Smooth muscle cell (in vitro differentiated cells): ENCODE results near the gene ITGA5. TPM values are rescaled to one million over a fixed set of nuclear protein-coding genes. Genes with fewer than 3 reads are reported as not detected.

Experiments
- DNase-seq: peaks from one replicate; lab custom pipeline; 2025; ENCODE audit not compliant: unreplicated experiment; lab: John Stamatoyannopoulos, UW
- H2AFZ ChIP-seq: fragments of 200-600 bp; sonication (generic); 2 replicates; pipeline ENCODE4 v1.6.0; 2016; ENCODE audit warnings: antibody characterized with exemption, low read depth, mild to moderate bottlenecking
- H3F3A ChIP-seq: fragments of 200-600 bp; sonication (generic); 2 replicates; pipeline ENCODE4 v1.6.0; 2017; ENCODE audit warnings: antibody characterized with exemption, low read depth
- H3K27ac ChIP-seq: fragments of 200-600 bp; sonication (generic); 2 replicates; pipeline ENCODE4 v1.5.1; 2016; ENCODE audit warnings: low read depth, mild to moderate bottlenecking
- H3K27me3 ChIP-seq: fragments of 200-600 bp; sonication (generic); 2 replicates; pipeline ENCODE4 v1.6.1; 2016; ENCODE audit warnings: low read depth, mild to moderate bottlenecking
- H3K36me3 ChIP-seq: fragments of 200-600 bp; sonication (generic); 2 replicates; pipeline ENCODE4 v1.5.1; 2016; ENCODE audit warnings: low read depth
- H3K4me1 ChIP-seq: fragments of 200-600 bp; sonication (generic); 2 replicates; pipeline ENCODE4 v1.5.1; 2016; ENCODE audit warnings: low read depth
- H3K4me2 ChIP-seq: fragments of 200-600 bp; sonication (generic); 2 replicates; pipeline ENCODE4 v1.6.0; 2016; ENCODE audit warnings: mild to moderate bottlenecking
- H3K4me3 ChIP-seq: fragments of 200-600 bp; sonication (generic); 2 replicates; pipeline ENCODE4 v1.5.1; 2016; ENCODE audit warnings: mild to moderate bottlenecking
- H3K79me2 ChIP-seq: fragments of 200-600 bp; sonication (generic); 2 replicates; pipeline ENCODE4 v1.6.0; 2016; ENCODE audit warnings: low read depth, mild to moderate bottlenecking
- H3K9ac ChIP-seq: fragments of 200-600 bp; sonication (generic); 2 replicates; pipeline ENCODE4 v1.6.0; 2016; ENCODE audit warnings: low read depth
- H3K9me3 ChIP-seq: fragments of 200-600 bp; sonication (generic); replicated peaks from 2 replicates; pipeline ENCODE4 v1.5.1; 2016; ENCODE audit warnings: low read depth
- H4K20me1 ChIP-seq: fragments of 200-600 bp; sonication (generic); 2 replicates; pipeline ENCODE4 v1.6.0; 2016; ENCODE audit warnings: low read depth
- CTCF ChIP-seq: fragments of 200-600 bp; sonication (generic); IDR thresholded peaks from 2 replicates; pipeline ENCODE4 v1.5.1; 2017; ENCODE audit warnings: borderline replicate concordance, mild to moderate bottlenecking, antibody characterized with exemption; ENCODE audit not compliant: insufficient read depth, poor library complexity, severe bottlenecking
- WGBS: methylation state at CpG from one replicate; pipeline ENCODE4 v1.1.7; 2016; ENCODE audit warnings: low lambda C conversion rate; 5-methylcytosine and 5-hydroxymethylcytosine counted together
- polyA plus RNA-seq: library from polyadenylated mRNA; unstranded; fragments of >200 nt; fragmentation: Nextera tagmentation; extraction: Ambion mirVana; gene quantifications from 2 replicates; pipeline ENCODE4 v1.2.1, GENCODE V29; 2016
- total RNA-seq: library from RNA; depleted of rRNA; stranded (reverse); fragments of >200 nt; gene quantifications from 2 replicates; pipeline ENCODE4 v1.2.3, GENCODE V29; 2014

The ITGA5 gene
- total and polyA plus RNA-seq, 2 experiments from 2014 or later, result 163 to 192 TPM

GRCh38 chr12:54364413-54364812 is 54.7 kb downstream of the ITGA5 start, which contains the start of gene GPR84:
Gene GPR84 (minus strand): TSS chr12:54364486. CDS start chr12:54363851, 635 bp downstream.
- no peaks in the 10 kb centered on the region for H3K27me3 ChIP-seq
- no peak within 1 kb of the TSS for H3K27ac ChIP-seq
- DNase-seq, result no peak
- H3K36me3 ChIP-seq, result no peaks in the 10 kb centered on the region
- H3K4me2 ChIP-seq, result no peak within 1 kb of the TSS
- H4K20me1 ChIP-seq, result no peaks in the 10 kb centered on the region
- H2AFZ ChIP-seq, result no peak within 1 kb of the TSS
- no peak within 1 kb of the TSS for H3K4me3 ChIP-seq
- no peaks in the 10 kb centered on the region for H3K79me2 ChIP-seq
- no peak within 1 kb of the TSS for H3K9ac ChIP-seq
- H3F3A ChIP-seq, result peaks cover 5% of the 10 kb centered on the region
- H3K4me1 ChIP-seq, result peaks cover 16% of the 10 kb centered on the region
- H3K9me3 ChIP-seq, result no peaks in the 10 kb centered on the region
- TF ChIP-seq CTCF, result no peak
- WGBS, result 91% methylated on average over 4 of the region's 4 CpGs

GRCh38 chr12:54363618-54364017 is 55.4 kb downstream of the ITGA5 start:
- Histone ChIP-seq H3K4me3 (no peak overlapping the region), H4K20me1 (no peaks in the 10 kb centered on the region), H3K36me3 (no peaks in the 10 kb centered on the region), H2AFZ (no peak overlapping the region), H3K27me3 (no peaks in the 10 kb centered on the region), H3F3A (no peaks in the 10 kb centered on the region), H3K4me1 (peaks cover 19% of the 10 kb centered on the region), H3K4me2 (no peak overlapping the region), H3K79me2 (no peaks in the 10 kb centered on the region), H3K9ac (no peak overlapping the region), H3K27ac (no peak overlapping the region), H3K9me3 (no peaks in the 10 kb centered on the region)
- 86% methylated on average over 6 of the region's 6 CpGs for WGBS
- TF ChIP-seq CTCF, result no peak
- no peak for DNase-seq

GRCh38 chr12:54363047-54363446 is 56.0 kb downstream of the ITGA5 start:
- no peaks in the 10 kb centered on the region for H4K20me1 ChIP-seq
- H3K9ac ChIP-seq, result no peak overlapping the region
- TF ChIP-seq CTCF, result no peak
- H3K9me3 ChIP-seq, result no peaks in the 10 kb centered on the region
- H3K27me3 ChIP-seq, result no peaks in the 10 kb centered on the region
- DNase-seq, result no peak
- no peak overlapping the region for H3K27ac ChIP-seq
- H3K4me3 ChIP-seq, result no peak overlapping the region
- H3K79me2 ChIP-seq, result no peaks in the 10 kb centered on the region
- peaks cover 25% of the 10 kb centered on the region for H3K4me1 ChIP-seq
- H3K36me3 ChIP-seq, result no peaks in the 10 kb centered on the region
- no peak overlapping the region for H2AFZ ChIP-seq
- H3K4me2 ChIP-seq, result no peak overlapping the region
- 92% methylated on average over 8 of the region's 8 CpGs for WGBS
- H3F3A ChIP-seq, result peaks cover under 1% of the 10 kb centered on the region

GRCh38 chr12:54360717-54361456 is 58.2 kb downstream of the ITGA5 start:
- H3K9ac ChIP-seq, result peak overlapping the region; percentile 96
- no peak for DNase-seq
- H3K4me2 ChIP-seq, result peak overlapping the region; percentile 99
- no peak overlapping the region for H2AFZ ChIP-seq
- H3K79me2 ChIP-seq, result no peaks in the 10 kb centered on the region
- no peaks in the 10 kb centered on the region for H3K36me3 ChIP-seq
- peaks cover 8% of the 10 kb centered on the region for H3F3A ChIP-seq
- peak overlapping the region; percentile 99 for H3K27ac ChIP-seq
- peak; percentile 71 for TF ChIP-seq CTCF
- no peaks in the 10 kb centered on the region for H4K20me1 ChIP-seq
- peaks cover 46% of the 10 kb centered on the region for H3K4me1 ChIP-seq
- no peaks in the 10 kb centered on the region for H3K9me3 ChIP-seq
- H3K27me3 ChIP-seq, result no peaks in the 10 kb centered on the region
- WGBS, result 60% methylated on average over 16 of the region's 16 CpGs
- no peak overlapping the region for H3K4me3 ChIP-seq
